Endothelial cell of umbilical vein (primary cell): Measurements from ENCODE around the gene HMGB3. TPM values are rescaled to one million over a fixed set of nuclear protein-coding genes. Genes with fewer than 3 reads are reported as not detected.

Experiments used
- BruUV-seq: library from RNA; stranded (reverse); fragments of 400-500 nt; replicated peaks from 2 replicates; lab custom pipeline; 2021; lab: Mats Ljungman, UMichigan
- CTCF ChIA-PET: fragments of 300-600, 350-600 bp; sonication (Branson Sonifier 250); formaldehyde crosslinking; loops from one replicate; lab custom pipeline; 2021; ENCODE audit warnings: antibody characterized with exemption, inconsistent platforms; lab: Charles Lee
- POLR2A ChIA-PET: fragments of 300-600, 350-600 bp; sonication (Branson Sonifier 250); formaldehyde crosslinking; loops from one replicate; lab custom pipeline; 2021; ENCODE audit warnings: antibody characterized with exemption, inconsistent platforms; lab: Charles Lee
- DNase-seq: peaks from one replicate; pipeline ENCODE4 v3.0.0-alpha.2; 2011; ENCODE audit warnings: low read depth, low spot score
- FAIRE-seq: peaks from 2 replicates; lab custom pipeline; 2011; peaks lifted over from hg19 to GRCh38; lab: Jason Lieb, UNC
- H2AFZ ChIP-seq: 2 replicates; pipeline ENCODE4 v1.6.0; 2012; ENCODE audit warnings: low read depth, low read length, control low read depth, inconsistent platforms
- H3K27ac ChIP-seq: 2 replicates; pipeline ENCODE4 v1.5.1; 2011; ENCODE audit warnings: low read depth, mild to moderate bottlenecking, control low read depth, low read length, moderate library complexity; ENCODE audit not compliant: insufficient read depth
- H3K27me3 ChIP-seq, 2 experiments: 2 replicates each; pipeline versions ENCODE4 v1.6.0 to v1.6.1; 2011; ENCODE audit warnings: low read length in 2 of 2, mixed read lengths in 1 of 2; ENCODE audit not compliant: control insufficient read depth in 2 of 2, insufficient read depth in 2 of 2
- H3K36me3 ChIP-seq, 2 experiments: 2 replicates in 1 of 2; 3 replicates in 1 of 2; pipeline ENCODE4 v1.5.1; 2011; ENCODE audit warnings: low read length in 2 of 2, mild to moderate bottlenecking in 1 of 2, moderate library complexity in 1 of 2; ENCODE audit not compliant: control insufficient read depth in 2 of 2, insufficient read depth in 2 of 2; ENCODE audit errors: extremely low read depth in 1 of 2
- H3K4me1 ChIP-seq: 3 replicates; pipeline ENCODE4 v1.5.1; 2011; ENCODE audit warnings: mild to moderate bottlenecking, low read length; ENCODE audit not compliant: control insufficient read depth, insufficient read depth; ENCODE audit errors: extremely low read depth
- H3K4me2 ChIP-seq: 2 replicates; pipeline ENCODE4 v1.6.1; 2011; ENCODE audit warnings: low read length, control low read depth, mixed read lengths; ENCODE audit not compliant: insufficient read depth
- H3K4me3 ChIP-seq, 3 experiments: fragments of 200-600 bp in 1 of 3; sonication (generic), shearing (Covaris generic) in 1 of 3; replicated peaks in 1 of 3; 2 replicates each; pipeline ENCODE4 v1.5.1; 2011 to 2016; ENCODE audit warnings: control low read depth in 3 of 3, low read length in 3 of 3, mild to moderate bottlenecking in 2 of 3, inconsistent platforms in 1 of 3, low read depth in 1 of 3, moderate library complexity in 1 of 3; ENCODE audit not compliant: insufficient read depth in 1 of 3
- H3K79me2 ChIP-seq: 2 replicates; pipeline ENCODE4 v1.6.0; 2012; ENCODE audit warnings: low read length, inconsistent platforms; ENCODE audit not compliant: control insufficient read depth, insufficient read depth
- H3K9ac ChIP-seq: replicated peaks from 2 replicates; pipeline ENCODE3; 2011; ENCODE audit warnings: low read length, control low read depth; ENCODE audit not compliant: insufficient read depth; ENCODE audit errors: extremely low read depth
- H3K9me1 ChIP-seq: replicated peaks from 3 replicates; pipeline ENCODE4 v1.6.0; 2011; ENCODE audit warnings: mild to moderate bottlenecking, low read length; ENCODE audit not compliant: control insufficient read depth, insufficient read depth; ENCODE audit errors: extremely low read depth
- H3K9me3 ChIP-seq: replicated peaks from 2 replicates; pipeline ENCODE4 v1.5.1; 2012; ENCODE audit warnings: low read length, inconsistent platforms; ENCODE audit not compliant: control insufficient read depth, insufficient read depth
- H4K20me1 ChIP-seq: replicated peaks from 2 replicates; pipeline ENCODE3; 2011; ENCODE audit warnings: mild to moderate bottlenecking, low read length; ENCODE audit not compliant: control insufficient read depth, insufficient read depth; ENCODE audit errors: extremely low read depth
- EZH2 ChIP-seq: IDR thresholded peaks from 2 replicates; pipeline ENCODE4 v1.6.1; 2012; ENCODE audit warnings: borderline replicate concordance, low read depth, mild to moderate bottlenecking, moderate library complexity, low read length, inconsistent platforms; ENCODE audit not compliant: severe bottlenecking
- FOS ChIP-seq: IDR thresholded peaks from 2 replicates; pipeline ENCODE4 v1.6.1; 2011; ENCODE audit warnings: mild to moderate bottlenecking, low read length, moderate library complexity, borderline replicate concordance; ENCODE audit not compliant: insufficient read depth
- GATA2 ChIP-seq: IDR thresholded peaks from 2 replicates; pipeline ENCODE4 v1.7.0; 2011; ENCODE audit warnings: low read depth, mild to moderate bottlenecking, moderate library complexity, mixed read lengths, low read length; ENCODE audit not compliant: insufficient read length, insufficient read depth
- JUN ChIP-seq: IDR thresholded peaks from 2 replicates; pipeline ENCODE4 v1.6.1; 2011; ENCODE audit warnings: borderline replicate concordance, low read depth; ENCODE audit not compliant: insufficient read length, insufficient read depth
- MYC ChIP-seq: IDR thresholded peaks from one replicate; pipeline ENCODE4 v1.6.1; 2011; ENCODE audit warnings: mild to moderate bottlenecking, low read depth, low read length
- POLR2A ChIP-seq: IDR thresholded peaks from 2 replicates; pipeline ENCODE4 v1.6.1; 2012; ENCODE audit warnings: low read depth, mild to moderate bottlenecking, control low read depth, low read length
- POLR2AphosphoS5 ChIP-seq: IDR thresholded peaks from 2 replicates; pipeline ENCODE4 v1.6.1; 2012; ENCODE audit warnings: low read depth, mild to moderate bottlenecking, control low read depth, low read length, moderate library complexity; ENCODE audit not compliant: insufficient read depth
- dilution Hi-C: fragments of 300-500 bp; cut with MboI; formaldehyde crosslinking; loops from one replicate; pipeline ENCODE4 v1.15.0; 2019; ENCODE audit warnings: low sequenced_read_pairs; ENCODE audit not compliant: extremely low pct_ligation_motif_present
- intact Hi-C: fragments of 100-400 bp; cut with micrococcal nuclease; formaldehyde crosslinking; loops from one replicate; pipeline ENCODE4 v1.10.0; 2022
- polyA plus RNA-seq, 4 experiments: library from polyadenylated mRNA; depleted of rRNA in 3 of 4; stranded (reverse) in 3 of 4; unstranded in 1 of 4; fragments of >200 nt; gene quantifications; 2 replicates each; pipeline versions ENCODE4 v1.2.1 to v1.2.3, GENCODE V29; 2011 to 2012; ENCODE audit warnings: missing spikeins in 1 of 4
- total RNA-seq: library from RNA; stranded (reverse); gene quantifications from 2 replicates; pipeline ENCODE4 v1.2.3, GENCODE V29; 2021
- TF ChIP-seq, protein P1 (sequence below), 2 donors: IDR thresholded peaks; 1 replicate in 1 of 2; 2 replicates in 1 of 2; pipeline ENCODE4 v1.5.1; 2011; ENCODE audit warnings: low read length in 2 of 2, mild to moderate bottlenecking in 2 of 2, moderate library complexity in 2 of 2, control low read depth in 1 of 2, inconsistent platforms in 1 of 2, low read depth in 1 of 2; ENCODE audit not compliant: insufficient read depth in 1 of 2; ENCODE audit errors: extremely low read depth in 1 of 2
- TF ChIP-seq, protein P2 (sequence below): IDR thresholded peaks from 2 replicates; pipeline ENCODE4 v1.6.1; 2011; ENCODE audit not compliant: insufficient read depth, insufficient read length

HMGB3 gene
- total and polyA plus RNA-seq, 2 donors (not counting 3 experiments of a cell fraction or from before 2014, with no cell fraction given), result 13.7 to 124 TPM

DNA sequence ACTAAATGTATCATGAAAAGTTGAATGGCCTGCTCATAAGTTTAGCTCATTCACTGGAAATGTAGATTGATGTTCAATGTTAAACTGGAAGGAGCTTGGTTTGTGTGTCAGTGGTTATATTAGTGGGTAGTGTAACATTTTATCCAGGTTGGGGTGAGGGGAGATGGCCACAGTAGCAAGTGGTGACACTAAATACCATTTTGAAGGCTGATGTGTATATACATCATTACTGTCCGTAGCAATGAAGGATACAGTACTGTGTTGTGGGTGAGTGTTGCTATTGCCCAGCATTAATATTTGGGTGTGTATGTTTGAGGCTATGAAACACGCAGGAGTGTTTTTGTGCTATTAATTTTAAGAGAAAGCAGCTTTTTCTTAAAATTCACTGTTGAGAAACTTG, 6.3 kb downstream of the HMGB3 start:
- TF ChIP-seq GATA2 (no peak), POLR2A (no peak), POLR2AphosphoS5 (no peak), FOS (no peak)
- TF ChIP-seq, protein P1, sequence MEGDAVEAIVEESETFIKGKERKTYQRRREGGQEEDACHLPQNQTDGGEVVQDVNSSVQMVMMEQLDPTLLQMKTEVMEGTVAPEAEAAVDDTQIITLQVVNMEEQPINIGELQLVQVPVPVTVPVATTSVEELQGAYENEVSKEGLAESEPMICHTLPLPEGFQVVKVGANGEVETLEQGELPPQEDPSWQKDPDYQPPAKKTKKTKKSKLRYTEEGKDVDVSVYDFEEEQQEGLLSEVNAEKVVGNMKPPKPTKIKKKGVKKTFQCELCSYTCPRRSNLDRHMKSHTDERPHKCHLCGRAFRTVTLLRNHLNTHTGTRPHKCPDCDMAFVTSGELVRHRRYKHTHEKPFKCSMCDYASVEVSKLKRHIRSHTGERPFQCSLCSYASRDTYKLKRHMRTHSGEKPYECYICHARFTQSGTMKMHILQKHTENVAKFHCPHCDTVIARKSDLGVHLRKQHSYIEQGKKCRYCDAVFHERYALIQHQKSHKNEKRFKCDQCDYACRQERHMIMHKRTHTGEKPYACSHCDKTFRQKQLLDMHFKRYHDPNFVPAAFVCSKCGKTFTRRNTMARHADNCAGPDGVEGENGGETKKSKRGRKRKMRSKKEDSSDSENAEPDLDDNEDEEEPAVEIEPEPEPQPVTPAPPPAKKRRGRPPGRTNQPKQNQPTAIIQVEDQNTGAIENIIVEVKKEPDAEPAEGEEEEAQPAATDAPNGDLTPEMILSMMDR (IDR thresholded peaks at IDR 0.05; ENCODE audit: extremely low read depth in 1 of 2, insufficient read depth in 1 of 2, low read depth in 1 of 2, low read length in 2 of 2), result no peak
- Histone ChIP-seq H3K9me1 (no peaks in the 10 kb centered on the region), H3K27ac (no peak overlapping the region), H3K27me3 (no peaks in the 10 kb centered on the region), H3K4me1 (peaks cover 5% of the 10 kb centered on the region), H3K79me2 (peaks cover 15% of the 10 kb centered on the region), H3K36me3 (peaks cover 0 to 3% of the 10 kb centered on the region in 2 experiments), H3K4me2 (no peak overlapping the region), H3K9me3 (no peaks in the 10 kb centered on the region), H3K9ac (no peak overlapping the region), H2AFZ (no peak overlapping the region), H4K20me1 (no peaks in the 10 kb centered on the region), H3K4me3 (no peak overlapping the region)
- FAIRE-seq, result no peak
- no peak for DNase-seq
- no TSS peak for BruUV-seq
- POLR2A ChIA-PET, result no interaction called here
- intact Hi-C loops, result no loop called here
- CTCF ChIA-PET, result no interaction called here
- dilution Hi-C loops, result no loop called here

DNA sequence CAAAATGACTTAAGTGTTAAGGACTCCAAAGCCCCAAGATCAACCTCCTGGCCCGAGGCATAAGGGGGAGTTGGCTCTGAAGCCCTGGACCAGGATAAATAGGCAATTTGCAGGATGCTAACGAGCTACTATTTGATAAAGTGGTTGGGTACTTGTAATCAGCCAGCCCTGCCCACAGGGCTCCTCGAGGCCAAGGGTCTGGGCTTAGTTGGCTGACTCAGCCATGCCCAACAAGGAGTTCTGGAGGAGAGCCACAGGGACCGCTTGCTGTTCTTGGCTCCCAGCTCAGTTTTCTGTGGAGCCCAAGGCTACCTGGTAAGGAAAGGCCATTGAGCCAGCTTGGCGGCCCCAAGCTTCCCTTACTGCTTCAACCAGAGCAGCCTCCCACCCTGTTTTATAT, 7.8 kb downstream of the HMGB3 start:
- Histone ChIP-seq H3K79me2 (peaks cover under 1% of the 10 kb centered on the region), H4K20me1 (no peaks in the 10 kb centered on the region), H3K4me2 (no peak overlapping the region), H3K27ac (no peak overlapping the region), H3K9me3 (no peaks in the 10 kb centered on the region), H3K27me3 (no peaks in the 10 kb centered on the region), H3K9ac (no peak overlapping the region), H2AFZ (no peak overlapping the region), H3K4me1 (no peaks in the 10 kb centered on the region), H3K36me3 (peaks cover 0 to 3% of the 10 kb centered on the region in 2 experiments), H3K4me3 (no peak overlapping the region), H3K9me1 (no peaks in the 10 kb centered on the region)
- FAIRE-seq, result no peak
- DNase-seq, result no peak
- CTCF ChIA-PET, result no interaction called here
- TF ChIP-seq, protein P2, sequence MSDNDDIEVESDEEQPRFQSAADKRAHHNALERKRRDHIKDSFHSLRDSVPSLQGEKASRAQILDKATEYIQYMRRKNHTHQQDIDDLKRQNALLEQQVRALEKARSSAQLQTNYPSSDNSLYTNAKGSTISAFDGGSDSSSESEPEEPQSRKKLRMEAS, result no peak
- TF ChIP-seq, protein P1 (IDR thresholded peaks at IDR 0.05; ENCODE audit: extremely low read depth in 1 of 2, insufficient read depth in 1 of 2, low read depth in 1 of 2, low read length in 2 of 2), result no peak
- TF ChIP-seq POLR2A, result no peak
- TF ChIP-seq JUN, result no peak
- no peak for TF ChIP-seq FOS
- no peak for TF ChIP-seq POLR2AphosphoS5
- TF ChIP-seq MYC, result no peak
- TF ChIP-seq GATA2, result no peak
- TF ChIP-seq EZH2, result no peak
- dilution Hi-C loops, result no loop called here
- BruUV-seq, result no TSS peak
- intact Hi-C loops, result no loop called here
- POLR2A ChIA-PET, result no interaction called here
